HepG2 (cell line): ENCODE results near the gene MFNG. TPM values are rescaled to one million over a fixed set of nuclear protein-coding genes. Genes with fewer than 3 reads are reported as not detected.

Experiments
- AHR ChIP-seq: IDR thresholded peaks from 2 replicates; pipeline ENCODE4 v1.6.1; 2018; ENCODE audit warnings: missing genetic modification reagents, missing compliant biosample characterization
- EP300 ChIP-seq, 3 experiments: sonication (generic) in 1 of 3; formaldehyde crosslinking in 1 of 3; IDR thresholded peaks; 2 replicates each; pipeline versions ENCODE4 v1.5.1 to v1.6.1; 2011 to 2020; ENCODE audit warnings: low read depth in 2 of 3, low read length in 2 of 3, borderline replicate concordance in 1 of 3, improper control_type of control experiment in 1 of 3, mild to moderate bottlenecking in 1 of 3, missing genetic modification reagents in 1 of 3, moderate library complexity in 1 of 3
- ERF ChIP-seq: IDR thresholded peaks from 2 replicates; pipeline ENCODE4 v1.6.1; 2018; ENCODE audit warnings: missing biosample characterization, missing genetic modification reagents
- HNF4G ChIP-seq, 2 experiments: sonication (generic) in 1 of 2; formaldehyde crosslinking in 1 of 2; IDR thresholded peaks; 2 replicates each; pipeline versions ENCODE4 v1.4.0 to v1.6.1; 2011 to 2020; ENCODE audit warnings: borderline replicate concordance in 2 of 2, low read depth in 2 of 2, mild to moderate bottlenecking in 2 of 2, low read length in 1 of 2, missing genetic modification reagents in 1 of 2, moderate library complexity in 1 of 2
- HNRNPL ChIP-seq: fragments of 200-400 bp; formaldehyde crosslinking; IDR thresholded peaks from 2 replicates; pipeline ENCODE4 v1.6.1; 2017; ENCODE audit warnings: mild to moderate bottlenecking, low read depth, low read length
- HNRNPLL ChIP-seq: fragments of 200-400 bp; formaldehyde crosslinking; IDR thresholded peaks from 2 replicates; pipeline ENCODE4 v1.6.1; 2017; ENCODE audit warnings: mild to moderate bottlenecking, low read depth, low read length; ENCODE audit not compliant: poor library complexity, severe bottlenecking
- MTF2 ChIP-seq: sonication (generic); formaldehyde crosslinking; IDR thresholded peaks from 2 replicates; pipeline ENCODE4 v1.5.0; 2020; ENCODE audit warnings: missing genetic modification reagents, borderline replicate concordance
- NBN ChIP-seq: fragments of 450-650 bp; conservative IDR thresholded peaks from 2 replicates; pipeline ENCODE4 v1.6.1; 2017
- RAD21 ChIP-seq: fragments of 450-650 bp; formaldehyde crosslinking; IDR thresholded peaks from 2 replicates; pipeline ENCODE4 v1.5.0; 2020; ENCODE audit warnings: mild to moderate bottlenecking
- RXRA ChIP-seq: sonication (generic); formaldehyde crosslinking; IDR thresholded peaks from 2 replicates; pipeline ENCODE4 v1.5.1; 2020; ENCODE audit warnings: missing genetic modification reagents
- SAFB2 ChIP-seq: sonication (generic); formaldehyde crosslinking; IDR thresholded peaks from 2 replicates; pipeline ENCODE4 v1.5.1; 2020; ENCODE audit warnings: missing genetic modification reagents, low read depth, mild to moderate bottlenecking, borderline replicate concordance
- TAF15 ChIP-seq: fragments of 200-400 bp; formaldehyde crosslinking; IDR thresholded peaks from one replicate; pipeline ENCODE4 v1.6.1; 2018; ENCODE audit warnings: mild to moderate bottlenecking, low read depth, low read length; ENCODE audit not compliant: poor library complexity, severe bottlenecking
- TCF7 ChIP-seq: sonication (generic); IDR thresholded peaks from 2 replicates; pipeline ENCODE4 v1.6.1; 2016; ENCODE audit warnings: antibody characterized with exemption, low read depth
- YEATS2 ChIP-seq: sonication (generic); formaldehyde crosslinking; IDR thresholded peaks from 2 replicates; pipeline ENCODE4 v1.4.0; 2020; ENCODE audit warnings: missing genetic modification reagents, borderline replicate concordance
- ZIK1 ChIP-seq: sonication (generic); formaldehyde crosslinking; IDR thresholded peaks from 2 replicates; pipeline ENCODE4 v1.5.0; 2020; ENCODE audit warnings: mild to moderate bottlenecking, low read depth, missing genetic modification reagents, borderline replicate concordance
- ZNF18 ChIP-seq: sonication (generic); formaldehyde crosslinking; IDR thresholded peaks from 2 replicates; pipeline ENCODE4 v1.8.0; 2022; ENCODE audit warnings: mild to moderate bottlenecking, missing genetic modification reagents; ENCODE audit not compliant: insufficient replicate concordance
- ZNF260 ChIP-seq: sonication (generic); formaldehyde crosslinking; IDR thresholded peaks from 2 replicates; pipeline ENCODE4 v1.4.0; 2020; ENCODE audit warnings: missing genetic modification reagents, low read depth, mild to moderate bottlenecking, borderline replicate concordance
- ZNF263 ChIP-seq: sonication (generic); formaldehyde crosslinking; IDR thresholded peaks from 2 replicates; pipeline ENCODE4 v1.4.0; 2020; ENCODE audit warnings: missing genetic modification reagents
- ZNF362 ChIP-seq: sonication (generic); formaldehyde crosslinking; IDR thresholded peaks from 2 replicates; pipeline ENCODE4 v1.4.0; 2020; ENCODE audit warnings: missing genetic modification reagents, mild to moderate bottlenecking, borderline replicate concordance
- polyA plus RNA-seq, 8 experiments: library from polyadenylated mRNA; depleted of rRNA in 3 of 8; stranded (reverse) in 7 of 8; unstranded in 1 of 8; fragments of >200 nt; fragmentation: Illumina TruSeq in 4 of 8; extraction: Trizol in 4 of 8; gene quantifications; 2 replicates each; pipeline versions ENCODE4 v1.2.1 to v1.2.3, GENCODE V29; 2011 to 2016; ENCODE audit warnings: low read depth in 4 of 8, missing spikeins in 1 of 8, mixed read lengths in 1 of 8; ENCODE audit not compliant: insufficient read depth in 1 of 8
- total RNA-seq, 5 experiments: library from RNA; depleted of rRNA; stranded (reverse); fragments of >200 nt; fragmentation: Illumina TruSeq; extraction: Trizol; gene quantifications; 2 replicates each; pipeline ENCODE4 v1.2.3, GENCODE V29; 2016; ENCODE audit warnings: low read depth in 1 of 5
- TF ChIP-seq, protein P1 (sequence below): sonication (generic); formaldehyde crosslinking; IDR thresholded peaks from 2 replicates; pipeline ENCODE4 v1.5.0; 2020; ENCODE audit warnings: mild to moderate bottlenecking, missing genetic modification reagents
- TF ChIP-seq, protein P2 (sequence below): sonication (generic); formaldehyde crosslinking; conservative IDR thresholded peaks from 2 replicates; pipeline ENCODE4 v1.8.1; 2023; ENCODE audit warnings: missing genetic modification reagents

The MFNG gene
- total and polyA plus RNA-seq, 2 of the 13 experiments (the other 11 are each of a cell fraction or from before 2014, with no cell fraction given) = 1.0 to 11.7 TPM

DNA sequence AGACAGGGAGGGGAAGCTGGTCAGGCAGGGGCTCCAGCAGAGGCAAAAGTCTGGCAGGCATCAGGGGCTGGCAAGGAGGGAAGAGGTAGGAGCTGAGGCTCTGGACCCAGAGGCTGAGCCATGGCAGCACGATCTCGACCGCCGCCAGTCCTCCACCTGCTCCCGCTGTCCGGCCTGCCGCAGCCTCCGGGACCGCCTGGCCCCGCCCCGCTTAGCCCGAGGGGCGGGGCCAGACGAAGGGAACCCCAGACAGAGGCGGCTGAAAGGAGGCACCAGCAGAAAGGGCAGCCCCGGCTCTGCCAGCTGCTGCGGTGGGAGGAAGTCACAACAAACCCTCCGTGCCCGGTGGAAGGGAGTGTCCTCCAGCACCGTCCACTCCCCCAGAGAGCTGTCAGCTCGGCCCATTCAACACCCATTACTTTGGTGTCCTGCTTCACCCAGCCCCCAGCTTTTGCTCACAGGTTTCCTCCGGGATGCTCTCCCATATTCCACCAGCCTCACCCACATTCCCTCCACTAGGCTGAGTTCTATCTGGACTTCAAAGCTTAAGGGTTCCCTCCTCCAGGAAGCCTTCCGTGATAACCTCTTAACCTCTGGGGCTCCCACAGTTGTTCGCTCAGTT is at the start of gene MFNG (continued):
- TF ChIP-seq, protein P1, sequence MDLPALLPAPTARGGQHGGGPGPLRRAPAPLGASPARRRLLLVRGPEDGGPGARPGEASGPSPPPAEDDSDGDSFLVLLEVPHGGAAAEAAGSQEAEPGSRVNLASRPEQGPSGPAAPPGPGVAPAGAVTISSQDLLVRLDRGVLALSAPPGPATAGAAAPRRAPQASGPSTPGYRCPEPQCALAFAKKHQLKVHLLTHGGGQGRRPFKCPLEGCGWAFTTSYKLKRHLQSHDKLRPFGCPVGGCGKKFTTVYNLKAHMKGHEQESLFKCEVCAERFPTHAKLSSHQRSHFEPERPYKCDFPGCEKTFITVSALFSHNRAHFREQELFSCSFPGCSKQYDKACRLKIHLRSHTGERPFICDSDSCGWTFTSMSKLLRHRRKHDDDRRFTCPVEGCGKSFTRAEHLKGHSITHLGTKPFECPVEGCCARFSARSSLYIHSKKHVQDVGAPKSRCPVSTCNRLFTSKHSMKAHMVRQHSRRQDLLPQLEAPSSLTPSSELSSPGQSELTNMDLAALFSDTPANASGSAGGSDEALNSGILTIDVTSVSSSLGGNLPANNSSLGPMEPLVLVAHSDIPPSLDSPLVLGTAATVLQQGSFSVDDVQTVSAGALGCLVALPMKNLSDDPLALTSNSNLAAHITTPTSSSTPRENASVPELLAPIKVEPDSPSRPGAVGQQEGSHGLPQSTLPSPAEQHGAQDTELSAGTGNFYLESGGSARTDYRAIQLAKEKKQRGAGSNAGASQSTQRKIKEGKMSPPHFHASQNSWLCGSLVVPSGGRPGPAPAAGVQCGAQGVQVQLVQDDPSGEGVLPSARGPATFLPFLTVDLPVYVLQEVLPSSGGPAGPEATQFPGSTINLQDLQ (CRISPR knock-in tag) = 0 out of 2 replicates have a peak, but pooled peaks have one; percentile 54
- TF ChIP-seq ZNF263 (peak; percentile 68), HNRNPL (peak; percentile 76; the same call in 1 of the 2 replicates), AHR (CRISPR knock-in tag) (no peak), YEATS2 (no peak), ZNF18 (peak; percentile 27), ZIK1 (CRISPR knock-in tag) (0 out of 2 replicates have a peak, but pooled peaks have one; percentile 35), ERF (CRISPR knock-in tag) (peak; percentile 42; the same call in 1 of the 2 replicates), RAD21 (CRISPR knock-in tag) (0 out of 2 replicates have a peak, but pooled peaks have one; percentile 16), HNF4G (IDR thresholded peaks at IDR 0.05; ENCODE audit: borderline replicate concordance, low read depth, low read length) (no peak), HNF4G (CRISPR knock-in tag; IDR thresholded peaks at IDR 0.05; ENCODE audit: borderline replicate concordance, low read depth) (no peak), EP300 (IDR thresholded peaks at IDR 0.05; ENCODE audit: low read depth in 2 of 2, low read length in 2 of 2) (peak in 1 of 2 experiments; percentile 13; a peak in 1 of 4 replicates), EP300 (CRISPR knock-in tag; IDR thresholded peaks at IDR 0.05; ENCODE audit: borderline replicate concordance) (no peak; the same call in 1 of the 2 replicates), TCF7 (peak; percentile 70), SAFB2 (CRISPR knock-in tag) (no peak), TAF15 (peak; percentile 57), NBN (no peak), HNRNPLL (peak; percentile 23), ZNF362 (CRISPR knock-in tag) (no peak), MTF2 (CRISPR knock-in tag) (peak; percentile 68; the same call in 1 of the 2 replicates), ZNF260 (no peak), RXRA (peak; percentile 32; the same call in 1 of the 2 replicates)
- TF ChIP-seq, protein P2, sequence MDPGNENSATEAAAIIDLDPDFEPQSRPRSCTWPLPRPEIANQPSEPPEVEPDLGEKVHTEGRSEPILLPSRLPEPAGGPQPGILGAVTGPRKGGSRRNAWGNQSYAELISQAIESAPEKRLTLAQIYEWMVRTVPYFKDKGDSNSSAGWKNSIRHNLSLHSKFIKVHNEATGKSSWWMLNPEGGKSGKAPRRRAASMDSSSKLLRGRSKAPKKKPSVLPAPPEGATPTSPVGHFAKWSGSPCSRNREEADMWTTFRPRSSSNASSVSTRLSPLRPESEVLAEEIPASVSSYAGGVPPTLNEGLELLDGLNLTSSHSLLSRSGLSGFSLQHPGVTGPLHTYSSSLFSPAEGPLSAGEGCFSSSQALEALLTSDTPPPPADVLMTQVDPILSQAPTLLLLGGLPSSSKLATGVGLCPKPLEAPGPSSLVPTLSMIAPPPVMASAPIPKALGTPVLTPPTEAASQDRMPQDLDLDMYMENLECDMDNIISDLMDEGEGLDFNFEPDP (CRISPR knock-in tag) = 0 out of 2 replicates have a peak, but pooled peaks have one; percentile 35
